HT1080 (cell line): ENCODE results near the gene KRTAP20-3. TPM values are rescaled to one million over a fixed set of nuclear protein-coding genes. Genes with fewer than 3 reads are reported as not detected.

Experiments
- DNase-seq: peaks from one replicate; pipeline ENCODE4 v3.0.0-alpha.2; 2015; ENCODE audit warnings: low read depth
- polyA plus RNA-seq, 2 experiments: library from polyadenylated mRNA; depleted of rRNA; stranded (reverse); fragments of >200 nt; gene quantifications; 2 replicates each; pipeline ENCODE4 v1.2.3, GENCODE V29; 2015
- total RNA-seq: library from RNA; depleted of rRNA; stranded (reverse); fragments of >200 nt; shearing (Covaris generic); gene quantifications from 2 replicates; pipeline ENCODE4 v1.2.3, GENCODE V29; 2014; rRNA removed

KRTAP20-3 gene
- total RNA-seq: not detected in 2 replicates
- not detected in 2 replicates for polyA plus RNA-seq (2015; cell fraction: cytosol; rRNA removed)
- not detected in 2 replicates for polyA plus RNA-seq (2015; cell fraction: nucleus; rRNA removed)

DNA sequence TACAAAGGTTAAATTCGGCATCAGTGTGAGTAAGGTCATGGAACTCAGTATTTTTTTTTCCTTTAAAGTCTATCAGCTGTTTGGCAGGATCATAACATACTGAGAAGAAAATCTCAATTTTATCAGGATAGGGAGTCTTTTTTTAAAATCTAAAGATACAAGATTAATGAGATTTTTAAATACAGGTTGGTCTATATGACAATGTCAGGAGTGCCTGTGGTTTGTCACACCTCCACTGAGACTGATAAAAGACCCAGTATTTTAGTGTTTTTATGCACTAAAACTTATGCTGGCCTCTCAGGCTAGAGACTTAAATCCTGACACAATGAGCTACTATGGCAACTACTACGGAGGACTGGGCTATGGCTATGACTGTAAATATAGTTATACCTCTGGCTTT, at the start of gene KRTAP20-3:
Gene KRTAP20-3, plus strand, starts transcription at position 301 of the 400 bp plus-strand sequence.
- no peak for DNase-seq

DNA sequence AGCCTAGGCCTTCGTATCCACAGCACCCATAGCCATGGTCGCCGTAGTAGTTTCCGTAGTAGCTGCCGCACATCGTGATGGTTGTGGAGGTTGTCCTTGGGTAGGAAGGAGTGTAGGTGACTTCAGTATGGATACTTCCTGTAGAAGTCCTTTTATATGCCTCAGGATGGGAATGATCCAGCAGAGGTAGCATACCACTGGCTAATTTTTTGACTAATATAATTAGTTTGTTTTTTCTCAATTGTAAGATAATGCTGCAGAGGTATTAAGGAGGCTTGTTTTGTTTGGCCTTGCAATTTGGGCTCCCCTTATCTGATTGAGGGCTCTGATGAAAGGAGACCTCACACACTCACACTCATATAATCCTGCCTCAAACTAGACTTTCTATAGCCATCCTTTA, 43.9 kb upstream of the KRTAP20-3 start, which contains the start of gene KRTAP6-2:
Gene KRTAP6-2, minus strand, starts transcription at position 101 of the 400 bp plus-strand sequence. Its CDS starts 28 bp downstream, at position 73.
- DNase-seq: no peak

DNA sequence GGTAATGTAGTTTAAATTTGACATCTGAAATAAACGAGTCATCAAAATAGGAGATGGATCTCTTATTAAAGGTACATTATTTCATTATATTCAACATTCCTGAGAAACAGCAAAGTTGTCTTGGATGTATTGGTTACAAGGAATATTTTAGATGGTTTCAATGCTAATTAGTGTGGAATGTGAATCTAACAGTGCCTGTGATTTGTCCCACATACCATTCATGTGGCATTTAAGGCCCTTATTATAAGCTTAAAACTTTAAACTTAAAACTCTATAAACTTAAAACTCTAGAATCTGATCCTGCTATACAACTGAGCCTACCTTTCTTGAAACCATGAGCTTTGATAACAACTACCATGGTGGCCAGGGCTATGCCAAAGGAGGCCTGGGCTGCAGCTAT, 41.9 kb upstream of the KRTAP20-3 start, which contains the start of gene KRTAP22-1:
Gene KRTAP22-1, plus strand, starts transcription at position 301 of the 400 bp plus-strand sequence.
- no peak for DNase-seq

DNA sequence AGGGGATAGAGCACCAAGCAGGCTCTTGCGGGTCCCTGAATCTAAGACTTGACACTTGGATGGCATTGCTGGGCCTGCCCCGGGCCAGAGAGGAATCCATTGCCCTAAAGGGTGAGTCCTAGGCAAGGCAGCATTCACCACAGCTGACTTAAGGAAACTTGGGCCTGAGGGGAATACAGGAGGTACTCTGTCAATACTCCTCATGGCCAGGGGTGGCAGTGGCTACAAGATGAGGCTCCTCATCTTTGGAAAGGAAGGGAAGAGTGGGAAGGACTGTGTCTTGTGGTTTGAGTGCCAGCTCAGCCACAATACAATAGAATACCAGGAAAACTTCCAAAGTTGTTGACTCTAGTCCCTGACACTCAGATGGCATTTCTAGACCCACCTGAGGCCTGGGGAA, 36.7 kb upstream of the KRTAP20-3 start:
- DNase-seq: peak; percentile 43

DNA sequence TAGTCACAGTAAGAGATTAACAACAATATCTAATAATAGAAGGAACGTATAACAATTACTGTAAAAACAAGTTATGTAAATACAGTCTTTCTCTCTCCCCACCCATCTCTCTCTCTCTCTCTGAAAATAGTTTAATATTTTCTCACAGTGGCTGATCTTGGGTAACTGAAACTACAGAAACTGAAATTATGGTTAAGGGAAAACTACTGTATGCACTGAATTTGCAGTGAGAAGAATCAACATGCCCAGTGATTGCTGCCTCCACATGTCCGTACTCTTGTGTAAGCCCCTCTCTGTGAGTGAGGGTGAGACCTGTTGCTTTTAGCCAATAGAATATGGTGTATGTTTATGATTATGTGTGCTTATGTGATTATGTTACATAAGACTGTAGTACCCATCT, 30.5 kb upstream of the KRTAP20-3 start:
- DNase-seq: no peak

GRCh38 chr21:30613836-30614235, 28.8 kb upstream of the KRTAP20-3 start, which contains the start of gene KRTAP6-1:
TSS of gene KRTAP6-1 (minus strand) at chr21:30613930. CDS start at chr21:30613904, 26 bp downstream.
- DNase-seq: peak; percentile 11

DNA sequence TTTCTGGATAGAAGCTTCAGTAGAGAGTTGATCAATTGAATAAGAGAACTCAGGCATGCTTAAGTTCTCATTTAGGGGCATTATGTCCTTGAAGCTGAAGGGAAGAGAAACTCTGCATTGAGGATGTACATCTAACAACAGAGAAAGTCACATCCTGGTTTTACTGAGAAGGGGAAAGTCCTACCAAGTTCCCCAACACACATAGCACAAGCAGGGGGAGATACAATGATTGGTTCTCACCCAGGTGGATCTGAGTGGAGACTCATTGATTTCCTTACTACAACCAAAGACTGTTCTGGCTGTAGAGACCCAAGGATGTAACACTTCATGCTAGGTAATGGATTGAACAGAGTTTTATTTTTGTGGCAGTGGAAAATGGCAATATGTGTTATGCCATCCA, 27.5 kb upstream of the KRTAP20-3 start:
- no peak for DNase-seq

GRCh38 chr21:30616125-30616524, 26.5 kb upstream of the KRTAP20-3 start, which contains the start of gene KRTAP20-1:
TSS of gene KRTAP20-1 (plus strand) at chr21:30616425. CDS start at chr21:30616455, 30 bp downstream.
- no peak for DNase-seq

GRCh38 chr21:30620080-30620479, 22.6 kb upstream of the KRTAP20-3 start:
- DNase-seq: no peak

DNA sequence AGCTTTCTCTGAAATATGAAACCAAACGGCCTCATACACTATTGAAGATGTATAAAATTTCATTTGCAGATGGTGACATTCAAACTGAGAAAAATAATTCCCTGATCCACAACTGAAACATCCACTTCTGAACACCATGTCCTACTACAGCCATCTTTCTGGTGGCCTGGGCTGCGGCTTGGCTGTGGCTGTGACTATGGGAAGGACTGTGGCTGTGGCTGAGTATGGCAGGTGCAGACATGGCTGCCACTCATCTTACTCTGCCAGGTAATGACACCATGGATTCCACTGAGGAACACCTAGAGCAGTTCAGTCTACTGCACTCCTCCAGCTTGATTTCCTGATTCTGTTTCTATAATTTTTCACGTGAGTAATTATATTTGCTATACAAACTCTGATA, 22.1 kb upstream of the KRTAP20-3 start, which contains the start of gene KRTAP20-4:
Gene KRTAP20-4, plus strand, starts transcription at position 106 of the 400 bp plus-strand sequence.
- DNase-seq: no peak

DNA sequence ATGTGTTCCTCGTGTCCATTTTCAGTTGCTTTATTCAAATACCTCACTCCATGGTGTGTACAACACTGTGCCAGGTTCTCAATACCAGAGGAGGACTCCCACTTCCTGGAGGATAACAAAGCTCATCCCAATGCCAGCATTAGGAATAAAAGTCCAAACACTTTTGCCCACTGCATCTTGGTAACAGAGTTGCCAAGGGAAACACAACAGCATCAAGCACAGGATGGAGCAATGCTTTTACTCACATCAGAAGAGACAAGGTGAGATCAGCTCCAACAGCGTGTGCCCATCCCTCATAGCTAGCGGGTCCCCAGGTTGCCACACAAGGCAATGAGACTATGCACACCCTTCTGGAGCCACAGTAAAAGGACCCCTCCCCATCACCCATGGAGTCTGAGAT, 19.3 kb upstream of the KRTAP20-3 start:
- no peak for DNase-seq

- no peak for DNase-seq
Observed at GRCh38 chr21:30625449-30626165, 17.1 kb upstream of the KRTAP20-3 start.

DNA sequence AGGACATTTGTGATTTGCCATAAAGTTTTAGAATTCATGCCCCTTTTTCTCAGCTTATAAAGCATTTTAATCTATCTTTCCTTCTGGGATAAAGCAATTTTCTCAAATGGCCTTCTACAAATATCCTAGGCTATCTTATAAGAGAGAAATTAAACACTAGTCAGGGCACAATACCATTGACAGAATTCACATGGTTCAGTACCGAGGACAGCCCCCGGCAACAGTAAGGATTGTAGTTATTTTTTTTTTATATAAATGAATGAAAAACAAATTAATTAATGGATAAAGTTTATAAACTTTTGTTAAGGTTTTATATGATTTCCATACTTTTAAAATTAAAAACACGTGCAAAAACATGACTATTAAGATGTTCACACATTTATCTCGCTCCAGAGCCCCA, 14.6 kb upstream of the KRTAP20-3 start:
- DNase-seq: no peak

GRCh38 chr21:30629200-30629599, 13.5 kb upstream of the KRTAP20-3 start:
- DNase-seq: no peak

GRCh38 chr21:30634906-30635305, 7.8 kb upstream of the KRTAP20-3 start, which contains the start of gene KRTAP20-2:
TSS of gene KRTAP20-2 (plus strand) at chr21:30635206. CDS start at chr21:30635264, 58 bp downstream.
- DNase-seq: no peak

DNA sequence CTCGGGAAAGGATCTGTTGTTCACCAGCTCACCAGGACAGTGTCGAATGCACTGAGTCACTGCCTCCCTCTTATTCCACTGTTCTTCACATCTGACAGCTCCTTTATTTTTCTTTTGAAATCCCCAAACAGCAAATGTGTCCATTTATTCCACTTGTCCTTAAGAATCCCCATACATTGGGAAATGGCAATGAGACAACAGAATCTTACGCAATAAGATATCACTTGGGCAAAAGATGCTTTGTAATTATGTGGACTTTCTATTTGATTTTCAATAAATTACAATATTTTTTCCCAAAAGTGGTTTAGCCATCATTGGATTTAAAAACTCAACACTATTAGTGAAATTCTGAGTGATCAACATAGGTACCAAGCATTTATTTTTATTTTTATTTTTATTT, 4.0 kb upstream of the KRTAP20-3 start:
- no peak for DNase-seq

DNA sequence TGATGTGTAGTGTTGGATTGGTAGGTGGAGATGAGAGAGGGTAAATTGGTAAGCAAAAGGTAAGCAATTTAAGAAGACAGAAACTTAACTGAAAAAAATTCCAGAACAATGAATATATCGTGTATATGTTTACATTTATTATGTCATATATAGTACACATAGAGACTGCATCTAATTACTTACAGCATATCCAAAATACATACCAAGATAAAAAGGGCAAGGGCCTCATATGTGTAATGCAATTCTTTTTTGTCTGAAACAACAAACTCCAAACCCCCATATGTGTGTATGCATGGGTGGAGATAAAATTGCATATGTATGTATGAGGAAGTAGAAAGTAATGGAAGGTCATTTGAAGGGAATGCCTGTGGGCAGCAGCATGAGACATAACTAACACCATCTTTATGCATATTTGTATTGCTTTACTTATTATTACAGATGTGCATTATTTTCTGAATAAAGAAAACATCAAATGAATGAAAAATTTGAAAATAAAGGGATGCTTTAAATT, 4.3 kb downstream of the KRTAP20-3 start:
- DNase-seq: no peak

DNA sequence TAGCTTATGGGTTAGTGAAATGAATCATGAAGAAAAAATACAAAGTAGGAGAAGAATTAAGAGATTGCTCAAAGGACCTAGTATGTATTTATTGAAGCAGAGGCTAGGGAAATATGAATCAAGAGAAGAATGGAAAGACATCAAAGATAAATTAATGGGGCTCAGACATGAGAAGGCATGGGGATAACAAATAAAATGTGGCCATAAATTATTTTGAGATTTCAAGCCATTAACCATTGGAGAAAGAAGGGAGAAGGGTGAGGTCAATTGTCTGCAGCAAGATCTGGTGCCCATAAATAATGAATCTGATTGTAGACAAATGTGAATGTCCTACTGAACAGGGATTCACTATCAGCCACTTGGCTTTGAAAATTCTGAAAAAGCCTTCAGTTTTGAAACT, 10.2 kb downstream of the KRTAP20-3 start:
- no peak for DNase-seq

DNA sequence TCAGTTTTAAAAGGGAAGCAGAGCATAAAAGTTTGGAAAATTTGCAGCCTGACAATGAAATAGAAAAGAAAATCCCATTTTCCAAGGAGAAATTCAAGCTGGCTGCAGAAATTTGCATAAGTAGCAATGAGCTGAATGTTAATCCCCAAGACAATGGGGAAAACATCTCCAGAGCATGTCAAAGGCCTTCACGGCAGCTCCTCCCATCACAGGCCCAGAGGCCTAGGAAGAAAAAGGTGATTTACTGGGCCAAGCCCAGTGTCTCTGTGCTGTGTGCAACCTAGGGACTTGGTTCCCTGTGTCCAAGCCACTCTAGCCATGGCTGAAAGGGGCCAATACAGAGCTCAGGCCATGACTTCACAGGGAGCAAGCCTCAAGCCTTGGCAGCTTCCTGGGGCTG, 26.1 kb downstream of the KRTAP20-3 start:
- no peak for DNase-seq

DNA sequence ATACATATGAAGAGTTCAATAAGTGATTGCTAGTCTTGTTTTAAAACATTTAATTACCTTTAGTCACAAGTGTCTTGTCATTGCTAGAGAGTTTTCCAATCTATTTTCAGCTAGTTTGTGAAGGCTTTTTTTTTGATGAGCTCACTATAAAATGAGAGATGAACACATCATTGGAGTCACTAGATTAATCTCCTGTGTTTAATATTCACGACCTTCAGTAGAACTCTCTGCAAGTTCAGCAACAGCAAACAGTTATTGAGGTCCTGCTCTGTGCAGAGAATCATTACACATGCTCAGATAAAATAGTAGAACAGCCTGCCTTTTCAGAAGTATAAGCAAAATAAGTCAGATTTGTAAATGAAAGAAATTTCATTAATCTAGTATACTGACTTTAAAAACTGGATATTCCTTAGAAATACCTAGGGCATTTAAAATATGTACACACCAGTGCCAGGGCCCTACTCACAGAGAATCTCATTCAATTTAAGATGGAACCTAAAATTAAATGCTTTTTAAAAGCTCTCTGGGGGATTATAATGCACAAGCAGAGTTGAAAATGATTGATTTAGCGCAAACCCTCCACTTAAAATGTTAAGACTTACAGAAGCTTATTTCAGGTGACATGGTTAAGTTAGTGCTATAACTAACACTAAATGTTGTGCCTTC, 30.5 kb downstream of the KRTAP20-3 start:
- no peak for DNase-seq

DNA sequence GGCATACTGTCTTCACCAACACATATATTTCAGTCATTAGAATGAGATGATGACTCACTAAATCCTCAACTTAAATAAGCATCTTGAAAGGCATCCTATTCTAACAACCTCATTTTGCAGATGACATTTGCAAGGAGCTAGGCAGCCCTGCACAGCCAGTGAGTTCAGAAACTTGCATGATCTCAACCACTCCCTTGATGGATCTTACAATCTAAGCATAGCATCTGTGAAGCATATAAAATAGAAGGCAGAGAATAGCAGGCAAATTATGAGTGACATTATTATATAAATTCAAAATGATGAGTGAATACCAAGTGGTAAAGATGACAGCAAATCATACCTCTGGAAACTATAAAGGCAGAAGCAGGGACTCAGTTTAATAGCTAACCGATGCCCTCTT, 31.6 kb downstream of the KRTAP20-3 start:
- no peak for DNase-seq

GRCh38 chr21:30676737-30677136, 34.1 kb downstream of the KRTAP20-3 start:
- DNase-seq: no peak
